GM19395 (cell line): ENCODE data around the gene CPNE4.
"Not testable (repeated sequence)": the region's sequence is repeated elsewhere in the genome, so short reads cannot be mapped to it uniquely, and the experiment has no call there.

ENCODE experiments used
- ATAC-seq: cut with Tn5 transposase; IDR thresholded peaks from one replicate; pipeline ENCODE4 v1.9.1; 2021; ENCODE audit warnings: mild to moderate bottlenecking, moderate library complexity; ENCODE audit not compliant: unreplicated experiment

CPNE4 gene

DNA sequence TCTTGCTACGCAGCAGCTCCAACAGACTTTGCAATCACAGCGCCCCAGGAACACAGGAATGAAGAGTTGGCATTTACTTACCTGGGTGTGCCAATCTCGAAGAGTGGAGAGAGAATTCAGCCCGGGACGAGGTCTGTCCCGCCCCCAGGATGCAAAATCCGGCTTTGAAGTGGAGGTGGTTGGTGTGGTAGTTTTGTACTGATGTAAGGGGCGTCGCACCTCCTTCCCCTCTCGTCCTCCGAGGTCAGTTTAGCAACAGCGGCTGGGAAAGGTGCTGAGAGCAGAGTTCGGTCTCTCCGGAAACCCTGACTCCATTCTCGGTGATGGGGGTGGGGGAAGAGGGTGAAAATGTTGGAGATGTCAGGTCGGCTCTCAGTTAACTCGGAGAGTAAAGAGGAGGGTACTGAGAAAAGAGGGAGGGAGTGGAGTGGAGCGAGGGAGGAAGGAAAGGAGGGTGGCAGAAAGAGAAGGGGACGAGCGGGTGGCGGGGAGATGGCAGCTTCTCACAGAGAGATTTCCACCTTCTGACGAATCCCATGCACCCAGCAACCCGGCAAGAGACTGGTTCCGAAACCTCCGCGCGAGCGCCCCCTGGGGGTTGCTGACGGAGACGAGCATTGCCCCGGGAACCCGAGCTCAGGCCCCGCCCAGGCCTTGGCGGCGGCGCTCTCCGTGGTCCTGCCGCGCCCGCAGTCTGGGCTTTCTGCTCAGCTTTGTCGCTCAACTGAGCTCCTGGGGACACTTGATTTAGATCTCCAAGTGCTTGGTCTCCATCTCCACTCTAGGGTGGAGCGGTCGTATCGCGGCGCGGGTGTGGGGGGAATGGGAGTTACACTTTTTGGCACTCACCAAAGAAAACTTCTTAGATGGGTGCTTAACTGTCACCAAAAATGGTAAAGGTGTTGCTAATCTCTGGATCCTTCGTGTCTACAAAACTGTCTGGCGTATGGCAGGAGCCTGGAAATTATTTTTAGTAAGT, at the start of gene CPNE4:
Gene CPNE4 (minus strand): TSS at position 529 of the 979 bp plus-strand sequence.
- peak; percentile 85 for ATAC-seq

DNA sequence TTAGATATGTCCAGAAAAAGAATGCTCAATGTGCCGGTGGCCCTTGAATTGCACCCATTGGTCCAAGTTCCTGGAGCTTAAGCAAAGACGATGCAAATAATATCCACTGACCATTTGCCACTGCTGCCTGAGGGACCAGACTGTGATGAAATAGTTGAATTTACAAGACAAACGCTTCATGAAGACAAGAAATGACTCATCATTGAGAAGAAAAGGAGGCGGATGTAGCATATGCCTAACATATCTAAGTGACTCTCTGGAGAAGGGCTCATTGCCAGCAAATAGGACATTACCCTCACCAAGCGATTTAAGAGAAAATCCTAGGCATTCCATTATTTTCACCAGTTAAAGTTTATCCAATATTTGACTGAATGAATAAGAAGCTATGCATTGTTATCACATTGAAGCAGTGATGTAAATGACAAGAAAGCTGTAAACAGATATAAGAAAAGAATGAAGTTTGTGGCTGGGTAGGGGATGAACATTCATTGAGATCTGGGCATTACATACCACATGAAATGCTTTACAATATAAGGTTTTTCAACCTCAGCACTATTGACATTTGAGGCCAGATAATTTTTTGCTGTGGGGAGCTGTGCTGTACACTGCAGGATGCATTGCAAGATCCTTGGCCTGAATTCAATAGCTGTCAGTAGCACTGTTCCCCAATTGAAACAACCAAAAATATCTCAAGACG, 48.9 kb upstream of the CPNE4 start:
- no peak for ATAC-seq

DNA sequence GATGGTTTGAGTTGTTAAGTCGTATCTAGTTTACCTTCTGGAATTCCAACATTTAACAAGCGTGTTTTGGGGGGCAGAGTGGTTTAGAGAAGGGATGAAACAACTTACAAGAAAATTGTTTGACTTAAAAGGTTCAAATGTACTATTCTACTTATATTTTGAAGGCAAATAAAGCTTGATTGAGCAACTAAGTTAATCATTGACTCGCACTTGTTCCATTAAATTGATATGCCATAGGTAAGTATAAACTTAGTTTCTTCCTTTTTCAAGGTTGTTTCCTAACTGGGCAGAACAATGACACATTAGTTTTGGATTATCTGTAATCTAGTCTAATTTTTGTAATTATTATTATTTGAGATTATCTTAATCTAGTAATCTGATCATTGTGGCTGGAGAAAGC, 48.3 kb upstream of the CPNE4 start:
- no peak for ATAC-seq

DNA sequence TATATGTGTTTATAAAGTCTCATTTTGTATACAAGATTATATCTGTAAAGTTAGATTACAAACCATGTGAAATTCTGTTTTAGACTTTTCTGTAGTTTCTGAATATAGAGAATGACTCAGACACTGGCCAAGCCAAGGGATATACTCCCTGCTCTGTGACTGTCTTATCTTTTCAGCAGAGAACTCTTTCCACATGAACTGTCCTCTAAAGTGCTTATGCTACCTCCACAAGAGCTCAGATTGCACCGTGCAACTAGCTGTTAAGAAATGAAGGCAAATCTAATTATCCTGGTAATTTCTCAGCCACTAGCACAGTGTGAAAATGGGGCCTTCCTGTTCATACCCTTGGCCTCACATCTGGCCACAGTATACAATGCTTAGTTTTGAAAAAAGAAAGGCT, 44.3 kb upstream of the CPNE4 start:
- no peak for ATAC-seq

DNA sequence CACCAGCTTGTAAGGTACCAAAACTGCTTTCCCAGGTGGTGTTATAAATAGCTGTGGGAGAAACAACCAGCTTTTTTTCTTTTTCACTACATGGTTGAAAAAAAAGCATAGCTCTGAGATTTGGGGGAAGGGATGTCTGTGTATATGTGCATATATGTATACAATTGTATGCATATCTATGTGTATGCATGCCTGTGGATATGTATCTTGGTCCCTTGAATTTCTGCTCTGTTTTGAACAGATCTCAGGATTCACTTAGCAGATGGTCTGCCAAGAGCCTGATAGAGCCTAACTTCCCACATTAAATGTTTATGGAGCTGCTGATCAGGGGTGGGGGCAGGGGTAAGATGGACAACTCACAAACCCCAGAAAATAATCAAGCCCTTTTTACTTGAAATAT, 39.0 kb upstream of the CPNE4 start:
- no peak for ATAC-seq

DNA sequence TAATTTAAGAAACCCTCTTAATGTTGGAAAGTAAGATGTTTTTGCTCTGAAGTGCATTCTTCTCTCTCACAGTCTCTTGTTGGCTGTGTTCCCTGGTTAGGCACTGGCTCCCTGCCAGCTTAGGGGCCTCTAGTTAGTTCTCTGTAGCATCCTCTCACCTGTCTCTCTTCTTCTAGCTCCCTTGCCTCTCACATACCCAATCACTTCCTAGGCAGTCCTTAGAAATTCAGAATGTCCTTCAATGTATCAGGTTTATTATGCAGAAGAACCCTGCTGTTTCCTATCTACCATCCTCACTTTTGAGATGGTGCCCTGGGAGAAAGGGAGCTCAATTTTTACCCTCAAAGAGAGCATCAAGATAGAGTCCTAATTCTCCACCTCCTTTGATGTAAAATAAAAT, 36.2 kb upstream of the CPNE4 start:
- no peak for ATAC-seq

DNA sequence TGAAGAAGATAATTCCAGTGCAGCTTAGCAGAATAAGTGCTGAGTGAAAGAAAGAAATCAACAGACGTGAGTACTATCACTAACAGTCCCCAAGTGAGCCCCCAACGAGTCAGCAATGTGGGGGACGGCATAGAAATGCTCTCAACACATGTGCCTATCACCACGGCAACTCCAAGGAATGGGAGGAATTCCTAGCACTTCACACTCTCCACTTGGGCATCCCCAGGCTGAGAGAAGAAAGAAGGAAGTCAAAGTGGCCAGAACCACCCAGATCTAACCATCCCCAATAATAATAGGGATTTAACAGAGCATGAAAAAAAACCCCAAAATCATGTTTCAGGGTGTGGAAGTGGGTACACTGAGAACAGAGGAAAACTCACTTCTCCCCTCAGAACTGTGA, 29.3 kb upstream of the CPNE4 start:
- ATAC-seq = no peak

DNA sequence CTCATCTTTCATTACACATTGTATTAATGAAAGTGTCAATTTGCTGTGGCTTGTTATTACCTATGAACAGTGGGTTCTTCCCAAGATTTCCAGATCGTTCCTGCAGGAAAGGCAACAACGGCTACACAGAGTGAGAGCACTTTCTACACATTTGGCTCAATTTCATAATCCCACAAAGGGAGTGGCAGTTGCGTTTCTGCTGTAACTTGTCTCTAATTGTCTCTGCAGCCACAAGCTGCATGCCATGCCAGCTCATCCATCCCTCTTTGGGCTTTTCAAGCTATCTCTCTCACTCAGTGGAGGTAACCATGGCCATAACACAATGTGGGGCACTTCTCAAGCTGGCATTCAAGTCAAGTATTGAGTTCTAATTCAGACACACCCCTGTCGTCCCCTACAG, 27.7 kb upstream of the CPNE4 start:
- no peak for ATAC-seq

DNA sequence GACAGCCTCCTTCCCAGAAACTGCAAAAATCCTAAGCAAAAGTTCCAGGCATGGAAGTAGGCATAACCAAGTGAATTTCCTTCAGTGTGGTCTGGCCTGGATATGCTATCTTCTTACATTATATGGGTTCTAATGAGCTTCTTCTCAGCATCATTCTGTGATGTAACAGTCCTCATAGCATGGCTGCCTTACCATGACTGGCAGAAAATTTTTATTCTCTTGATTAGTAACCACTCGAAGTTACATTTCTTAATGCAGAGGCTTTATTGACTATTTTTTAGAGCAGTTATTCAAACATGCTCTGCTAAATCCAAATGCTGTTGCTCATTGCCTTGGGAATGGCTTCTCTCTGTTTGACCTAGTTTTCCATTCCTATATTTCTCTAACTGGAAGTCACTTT, 21.1 kb upstream of the CPNE4 start:
- no peak for ATAC-seq

DNA sequence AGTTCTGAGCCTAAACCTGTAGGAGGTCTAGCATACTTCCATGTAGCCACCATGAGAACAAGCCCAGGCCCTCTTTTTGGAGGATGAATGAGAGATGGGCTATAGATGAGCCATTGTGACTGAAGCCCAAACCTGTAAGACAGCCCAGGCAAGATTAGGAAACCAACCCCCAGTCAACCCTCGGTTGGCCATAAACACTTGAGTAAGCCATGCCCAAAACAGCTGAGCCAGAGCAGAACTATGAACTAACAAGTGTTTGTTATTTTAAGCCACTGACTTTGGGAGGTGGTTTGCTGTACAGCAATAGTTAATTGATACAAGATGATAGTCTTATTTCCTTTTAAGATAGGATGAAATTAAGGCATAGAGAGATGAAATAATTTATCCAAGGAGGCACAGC, 12.4 kb upstream of the CPNE4 start:
- no peak for ATAC-seq

DNA sequence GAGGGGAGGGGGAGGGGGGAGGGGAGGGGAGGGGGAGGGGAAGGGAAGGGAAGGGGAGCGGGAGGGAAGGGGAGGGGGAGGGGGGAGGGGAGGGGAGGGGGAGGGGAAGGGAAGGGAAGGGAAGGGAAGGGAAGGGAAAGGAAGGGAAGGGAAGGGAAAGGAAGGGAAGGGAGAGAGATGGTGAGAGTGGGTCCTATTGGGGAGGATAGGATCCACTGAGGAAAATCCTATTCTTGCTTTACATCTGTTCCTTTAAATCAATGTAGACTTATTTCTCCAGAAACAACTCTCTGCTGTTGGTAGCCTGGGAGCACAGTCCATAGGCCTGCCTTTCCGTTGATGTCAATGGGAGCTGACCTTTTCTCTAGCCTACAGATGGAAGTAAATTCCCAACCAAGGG, 10.1 kb upstream of the CPNE4 start:
- not testable (repeated sequence) for ATAC-seq

DNA sequence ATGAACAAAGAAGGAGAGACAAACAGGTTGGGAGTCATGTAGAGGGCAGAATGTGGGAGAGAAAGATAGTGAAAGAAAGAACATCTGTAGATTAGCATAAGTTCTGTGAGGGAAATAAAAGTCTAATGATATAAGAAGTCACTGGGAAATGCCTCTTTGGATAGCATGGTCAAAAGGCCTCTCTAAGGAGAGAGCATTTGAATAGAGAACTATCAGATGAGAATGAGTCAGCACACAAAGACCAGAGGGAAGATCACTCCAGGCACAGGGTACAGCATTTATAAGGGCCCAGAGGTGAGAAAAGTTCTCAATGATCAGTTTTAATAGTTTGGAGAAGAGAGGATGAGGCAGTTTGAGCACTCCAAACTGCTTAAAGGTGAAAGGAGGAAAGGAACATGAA, 7.9 kb upstream of the CPNE4 start:
- ATAC-seq = no peak

DNA sequence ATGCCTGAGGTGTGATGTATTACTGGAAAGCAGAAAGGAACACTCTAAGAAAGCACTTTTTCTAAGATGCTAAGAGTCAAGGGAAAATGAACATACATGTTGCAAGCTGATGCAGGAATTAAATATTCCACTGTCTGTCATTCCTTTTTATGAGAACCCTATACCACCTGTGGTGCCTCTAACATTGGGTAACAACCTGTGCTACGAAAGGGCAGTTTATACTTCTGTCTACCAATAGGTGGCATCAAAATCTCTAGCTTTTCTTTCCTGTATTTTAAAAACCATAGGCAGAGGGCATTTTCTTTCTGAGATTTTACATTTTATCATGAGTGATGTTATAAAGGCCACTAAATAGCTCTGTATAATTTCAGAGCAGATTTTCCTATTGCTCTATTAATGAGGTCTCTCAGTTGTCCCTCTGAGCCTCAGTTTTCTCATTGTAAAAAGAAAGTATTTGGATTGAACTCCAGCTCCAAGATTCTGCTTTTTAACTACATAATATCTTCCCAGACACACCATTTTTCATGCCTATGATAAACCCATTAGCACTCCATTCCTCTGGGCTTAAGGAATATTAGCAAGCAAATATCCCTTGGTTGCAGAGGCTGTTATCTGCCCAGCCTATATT, 3.5 kb upstream of the CPNE4 start:
- no peak for ATAC-seq

DNA sequence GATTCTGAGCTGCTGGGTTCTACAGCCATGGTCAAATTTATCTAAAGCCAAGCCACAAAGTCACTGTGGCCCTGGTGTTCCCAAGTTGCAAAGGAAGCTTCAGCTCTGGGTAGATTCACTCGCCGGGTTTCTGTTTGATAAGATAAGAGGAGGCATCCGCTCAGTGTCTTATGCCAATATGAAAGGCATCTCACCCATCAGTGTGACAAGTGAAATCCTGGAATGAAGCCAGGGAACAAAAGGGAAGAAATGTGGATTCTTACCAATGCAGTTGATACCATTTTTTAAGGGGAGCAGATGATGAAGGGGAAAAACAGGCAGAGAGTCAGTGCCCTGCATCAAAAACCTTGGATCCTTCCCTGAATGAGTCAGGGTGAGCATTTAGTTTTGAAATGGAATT, 2.8 kb upstream of the CPNE4 start:
- no peak for ATAC-seq

DNA sequence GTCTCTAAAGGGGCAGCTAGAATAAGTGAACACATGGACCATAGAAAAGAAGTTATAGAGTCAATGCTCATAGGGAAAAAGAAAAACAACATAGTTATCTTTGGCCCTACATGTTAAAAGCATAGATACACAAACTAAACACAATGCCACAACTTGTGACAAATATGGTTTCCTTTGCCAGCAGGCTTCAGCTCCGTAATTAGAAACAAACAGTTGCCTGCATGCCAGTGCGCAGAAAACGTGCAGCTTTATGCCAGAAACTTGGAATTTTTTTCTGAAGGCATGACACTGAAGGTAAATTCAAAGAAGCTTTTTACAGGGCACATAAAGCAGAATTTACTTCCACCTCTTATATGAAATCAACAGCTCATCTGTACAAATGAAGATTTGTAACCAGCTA, 2.2 kb upstream of the CPNE4 start:
- ATAC-seq = no peak

DNA sequence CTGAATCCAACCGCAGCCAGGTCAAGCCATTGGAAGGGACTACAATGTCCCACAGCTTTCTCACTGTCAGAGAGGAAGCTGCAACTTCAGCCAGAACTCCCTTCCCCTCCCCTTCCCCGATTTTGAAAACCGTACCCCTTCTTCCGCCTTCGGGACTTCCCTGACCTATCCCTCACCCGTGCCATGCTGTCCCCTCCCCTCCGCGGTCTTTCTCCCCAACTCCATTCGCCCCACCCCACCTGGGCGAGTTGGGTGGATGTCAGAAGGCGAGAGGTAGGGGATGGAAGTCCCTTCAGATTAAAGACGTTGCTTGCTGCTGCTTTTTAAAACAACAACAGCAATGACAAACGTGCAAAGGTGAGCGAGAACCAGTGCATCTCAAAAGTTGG, 723 bp downstream of the CPNE4 start:
- ATAC-seq = no peak

DNA sequence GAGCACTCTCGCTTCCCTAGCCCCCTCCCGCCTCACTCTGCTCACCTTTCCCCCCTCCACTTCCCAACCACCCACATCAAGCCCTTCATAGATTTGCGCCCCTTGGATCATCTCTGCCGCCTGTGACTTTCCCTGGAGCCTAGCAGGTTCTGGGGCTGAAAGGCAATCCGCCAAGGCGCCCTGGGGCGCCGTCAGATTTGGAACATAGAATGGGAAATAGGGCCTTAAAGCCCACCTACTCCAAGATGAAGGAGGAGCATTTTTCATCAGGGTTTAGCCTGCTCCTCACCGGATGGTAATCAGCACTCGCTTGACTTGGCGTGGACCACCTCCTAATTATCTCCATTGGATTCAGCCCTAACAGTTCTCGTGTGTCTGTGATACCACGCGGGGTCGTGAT, 1.3 kb downstream of the CPNE4 start:
- no peak for ATAC-seq

DNA sequence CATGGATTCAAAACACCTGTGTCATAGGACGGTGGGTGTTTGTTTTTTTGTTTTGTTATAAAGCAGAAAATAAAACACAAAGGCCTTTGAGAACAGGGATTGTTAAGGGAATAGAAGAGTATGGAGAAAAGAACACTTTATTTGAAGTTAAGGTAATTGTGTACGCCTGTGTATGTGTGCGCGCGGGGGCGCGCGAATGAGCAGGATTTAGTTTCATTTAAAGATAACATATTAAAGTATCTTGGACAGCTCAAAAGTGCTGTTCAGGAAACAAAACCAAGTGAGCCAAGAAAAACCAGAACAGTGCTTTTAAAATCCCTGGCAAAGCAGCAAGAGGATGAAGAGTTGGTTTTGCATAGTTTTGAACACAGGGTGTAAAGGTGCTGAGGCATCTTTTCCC, 1.9 kb downstream of the CPNE4 start:
- ATAC-seq = no peak

DNA sequence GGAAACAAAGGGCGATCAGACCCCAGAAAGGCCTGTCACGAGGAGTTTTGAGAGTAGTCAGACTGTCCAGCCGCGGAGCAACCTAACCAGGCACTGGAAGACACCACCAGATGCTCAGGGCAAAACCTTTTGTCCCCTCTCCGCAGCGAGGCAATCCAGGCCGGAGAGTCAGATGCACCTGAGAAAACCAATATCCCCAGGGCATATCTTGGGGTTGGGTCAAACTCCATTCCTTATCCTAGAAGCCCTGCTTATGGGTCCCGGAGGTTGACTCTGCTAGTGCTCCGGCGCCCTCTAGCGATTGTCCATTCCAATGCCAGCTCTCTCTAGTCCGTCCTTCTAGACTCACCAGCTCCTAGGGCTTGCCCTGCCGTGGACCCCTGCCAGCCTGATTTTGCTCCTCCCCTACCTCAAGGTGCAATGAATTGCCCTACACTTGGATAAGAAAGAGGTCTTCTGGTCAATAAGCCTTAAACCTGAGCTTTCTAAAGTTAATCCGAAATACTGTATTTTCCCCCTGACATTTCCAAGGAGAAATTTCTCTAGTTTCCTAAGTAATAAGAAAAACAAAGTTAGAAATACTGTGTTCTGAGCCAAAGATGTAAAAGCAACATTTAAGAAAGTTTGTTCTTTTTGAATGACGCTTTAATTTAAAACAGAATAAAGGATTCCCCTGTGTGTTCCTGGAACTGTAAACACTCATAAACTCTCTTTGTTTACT, 5.5 kb downstream of the CPNE4 start:
- peak; percentile 79 for ATAC-seq

DNA sequence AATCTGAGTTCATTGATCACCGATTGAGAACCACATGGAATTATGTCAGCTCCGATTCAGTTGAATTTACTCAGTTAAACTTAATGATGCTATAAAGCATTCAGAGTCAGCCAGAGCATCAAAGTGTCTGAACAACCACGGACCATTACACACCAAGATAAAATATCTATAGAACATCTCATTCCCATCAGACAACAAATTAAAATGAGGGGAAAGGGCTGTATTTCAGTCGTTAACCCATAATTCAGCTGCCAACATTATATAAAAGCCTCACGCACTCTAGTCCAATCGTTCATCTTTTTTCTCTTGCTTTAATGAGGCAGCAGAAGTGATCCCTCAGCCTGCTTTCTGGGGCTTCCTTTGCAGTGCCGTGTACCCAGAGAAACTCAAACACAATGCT, 11.9 kb downstream of the CPNE4 start:
- ATAC-seq = no peak

DNA sequence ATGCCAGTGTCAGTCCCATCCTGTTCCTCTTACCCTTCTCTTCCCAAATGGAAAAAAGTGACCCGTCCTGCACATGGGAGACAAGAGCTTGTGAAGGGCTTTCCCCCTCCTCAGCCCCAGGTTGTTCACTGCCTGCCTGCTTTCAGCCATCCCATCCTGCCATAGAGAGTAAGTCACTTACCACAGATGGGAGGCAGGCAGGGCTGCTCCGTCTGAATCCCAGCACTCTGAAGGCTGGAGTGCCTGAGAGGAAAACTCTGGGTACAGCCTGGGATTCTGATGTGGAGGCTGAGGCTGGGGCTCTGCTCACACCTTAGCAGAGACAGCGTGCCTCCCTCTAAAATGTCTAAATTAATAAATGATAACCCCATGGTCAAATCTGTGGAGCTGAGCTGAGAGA, 14.8 kb downstream of the CPNE4 start:
- ATAC-seq = no peak
